CD4-positive, alpha-beta T cell treated with Interleukin-17A for 4 hours (primary cell): Measurements from ENCODE around the gene SLC13A4.
"Not testable (repeated sequence)": the region's sequence is repeated elsewhere in the genome, so short reads cannot be mapped to it uniquely, and the experiment has no call there.

Source experiments
- DNase-seq: peaks from one replicate; pipeline ENCODE4 v3.0.0-alpha.2; 2020; ENCODE audit warnings: mixed read lengths

Gene SLC13A4

GRCh38 chr7:135659159-135659846 lies 68.7 kb downstream of the SLC13A4 start:
- no peak for DNase-seq

GRCh38 chr7:135658564-135658963 lies 69.4 kb downstream of the SLC13A4 start:
- DNase-seq: no peak

DNA sequence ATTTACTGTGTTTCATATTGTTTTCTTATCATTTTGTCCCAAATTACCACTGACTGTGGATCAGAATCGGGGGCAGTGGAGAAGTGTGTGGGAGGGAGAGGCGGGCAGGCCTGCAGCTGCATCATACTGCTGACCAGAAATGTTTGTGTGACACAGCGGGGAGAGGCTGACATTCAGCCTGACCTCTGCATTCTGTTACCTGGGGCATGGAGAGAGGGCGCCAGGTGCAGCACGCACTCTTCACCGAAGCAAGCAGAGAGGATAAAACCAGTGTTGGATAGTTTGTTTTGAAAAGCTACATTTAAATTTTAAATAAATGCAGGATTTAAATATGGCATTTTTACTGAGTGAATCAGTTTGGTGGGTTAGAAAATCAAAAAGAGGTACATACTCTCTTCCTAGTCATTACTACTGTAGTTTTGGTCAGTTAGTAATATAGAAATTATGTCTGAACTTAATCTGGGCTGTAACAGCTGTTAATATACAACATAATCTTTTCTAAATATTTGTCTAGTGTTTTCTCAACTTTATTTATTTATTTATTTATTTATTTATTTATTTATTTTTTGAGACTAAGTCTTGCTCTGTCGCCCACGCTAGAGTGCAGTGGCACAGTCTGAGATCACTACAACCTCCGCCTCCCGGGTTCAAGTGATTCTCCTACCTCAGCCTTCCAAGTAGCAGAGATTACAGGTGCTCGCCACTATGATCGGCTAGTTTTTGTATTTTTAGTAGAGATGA lies 74.5 kb downstream of the SLC13A4 start:
- no peak for DNase-seq

DNA sequence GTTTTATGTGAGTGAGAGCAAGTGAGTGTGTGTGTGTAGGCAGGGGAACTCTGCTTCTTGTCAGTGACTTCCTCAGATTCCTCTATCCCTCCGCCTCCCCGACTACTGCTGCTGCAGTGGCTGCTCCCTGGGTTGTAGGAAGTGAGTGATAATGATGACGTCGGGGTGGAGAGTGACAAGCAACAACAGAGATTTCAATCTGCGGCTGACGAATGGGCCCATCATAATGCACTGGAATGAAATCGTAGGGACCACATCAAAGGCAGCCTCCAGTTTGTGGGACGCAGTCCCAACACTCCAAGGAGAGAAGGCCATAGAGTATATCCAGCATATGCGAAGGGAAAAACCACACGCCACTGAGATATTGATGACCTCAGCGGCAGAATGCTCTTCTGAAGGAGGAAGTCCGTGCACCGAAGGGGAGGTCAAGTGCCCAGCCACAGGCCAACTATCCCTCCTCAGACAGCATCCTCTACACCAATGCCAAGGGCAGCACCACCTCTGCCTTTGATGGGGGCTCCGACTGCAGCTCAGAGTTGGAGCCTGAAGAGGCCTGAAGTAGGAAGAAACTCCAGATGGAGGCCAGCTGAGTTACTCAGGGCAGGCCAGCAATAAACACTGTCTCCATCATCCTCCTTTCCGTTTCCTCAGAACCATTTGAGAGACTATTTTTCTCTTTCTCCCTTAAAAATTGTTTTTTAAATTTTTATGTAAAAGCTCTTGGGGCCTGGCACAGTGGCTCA lies 77.0 kb downstream of the SLC13A4 start:
- no peak for DNase-seq

DNA sequence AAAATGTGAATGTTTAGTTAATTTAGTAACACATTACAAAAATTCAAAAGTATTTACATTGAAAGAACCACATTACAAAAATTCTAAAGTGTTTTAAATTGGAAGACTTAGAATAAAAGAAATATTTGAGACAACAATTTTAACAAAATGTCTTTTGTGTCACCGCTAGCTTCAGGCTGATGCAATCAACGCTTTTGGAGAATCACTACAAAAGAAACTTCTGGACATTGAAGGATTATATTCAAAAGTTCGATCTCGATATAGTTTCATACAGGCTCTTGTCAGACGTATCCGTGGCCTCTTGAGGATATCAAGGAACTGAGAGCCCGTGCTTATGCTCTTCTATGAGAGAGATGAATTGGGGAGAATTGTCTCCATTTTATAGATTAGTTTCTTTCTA lies 79.8 kb downstream of the SLC13A4 start:
- DNase-seq: no peak

GRCh38 chr7:135647755-135648154 lies 80.2 kb downstream of the SLC13A4 start:
- DNase-seq: no peak

DNA sequence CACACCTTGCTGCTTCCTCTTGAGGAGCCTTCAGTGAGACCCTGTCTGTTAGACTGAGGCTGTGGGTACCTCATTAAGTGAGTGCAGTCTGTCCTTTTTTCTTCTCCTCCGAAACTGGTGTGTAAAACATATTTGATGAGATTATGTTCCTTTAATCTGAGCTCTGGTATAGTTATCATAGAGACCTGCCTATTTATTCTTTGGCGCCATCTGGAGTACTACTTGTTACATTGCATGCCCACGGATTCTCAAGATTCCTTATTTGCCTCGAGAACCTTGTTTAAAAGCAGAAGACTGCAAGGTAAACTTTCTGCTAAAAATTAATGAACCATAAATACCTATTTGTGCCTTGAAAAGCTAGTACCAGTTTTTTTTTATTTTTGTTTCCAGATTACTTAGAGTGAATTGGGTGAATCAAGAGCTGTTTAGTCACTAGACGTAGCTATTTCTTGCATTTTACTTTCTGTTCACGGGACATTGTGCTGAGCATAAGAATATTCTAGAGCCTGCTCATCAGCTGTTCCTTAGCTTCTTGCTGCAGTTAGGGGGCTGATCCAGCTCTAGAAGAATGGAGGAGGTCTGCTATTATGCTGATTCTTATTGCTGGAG lies 82.6 kb downstream of the SLC13A4 start:
- DNase-seq: no peak

DNA sequence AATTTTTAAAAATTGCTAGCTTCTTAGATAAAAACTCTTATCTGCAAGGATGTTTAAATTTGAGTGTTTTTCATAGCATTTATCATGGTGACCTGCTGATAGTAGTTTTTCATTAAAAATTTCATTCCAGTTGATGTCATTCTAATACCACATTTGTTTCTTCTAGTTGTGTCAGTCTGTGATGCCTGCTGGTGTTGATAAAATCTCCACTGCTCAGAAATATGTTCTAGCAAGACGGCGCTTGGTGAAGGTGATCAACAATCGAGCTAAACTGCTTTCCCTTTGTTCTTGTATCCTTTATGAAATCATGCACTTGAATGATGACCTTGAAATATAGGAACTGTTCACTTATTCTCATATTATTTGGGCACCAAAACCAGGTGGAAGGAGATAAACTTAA lies 83.3 kb downstream of the SLC13A4 start:
- no peak for DNase-seq

DNA sequence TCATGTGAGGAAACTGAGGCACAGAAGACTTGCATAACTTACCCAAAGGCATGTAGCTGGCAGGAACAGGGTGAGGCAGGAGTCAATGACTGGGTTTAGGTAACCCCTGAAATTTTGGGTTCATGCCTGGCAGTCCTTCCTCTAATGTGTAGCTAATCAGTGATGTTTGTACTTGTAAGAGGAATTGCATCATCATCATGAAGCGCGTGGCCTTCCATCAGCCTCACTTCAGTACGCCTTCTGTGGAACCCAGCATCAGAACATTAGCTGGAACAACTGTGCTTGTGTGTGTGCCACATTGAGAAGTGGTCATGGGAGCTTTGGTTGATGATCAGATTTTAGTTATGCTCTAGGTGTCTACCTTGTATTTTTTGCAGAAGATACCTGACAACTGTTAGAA lies 83.8 kb downstream of the SLC13A4 start:
- DNase-seq: no peak

GRCh38 chr7:135639690-135640089 lies 88.3 kb downstream of the SLC13A4 start:
- not testable (repeated sequence) for DNase-seq

- DNase-seq: no peak
These were observed 93.7 kb downstream of the SLC13A4 start for GRCh38 chr7:135634191-135634878.
